DND-41 (cell line): Measurements from ENCODE around the gene SENP8.

Experiments
- ATAC-seq: fragments of 200-7000 bp; cut with Tn5 transposase; 3 replicates; pipeline ENCODE4 v1.9.1; 2021; ENCODE audit warnings: low read depth; ENCODE audit not compliant: insufficient read depth
- DNase-seq: peaks from one replicate; pipeline ENCODE4 v3.0.0-alpha.2; 2020
- H2AFZ ChIP-seq: 2 replicates; pipeline ENCODE4 v1.6.0; 2012; ENCODE audit warnings: low read depth, low read length
- H3K27ac ChIP-seq: 2 replicates; pipeline ENCODE4 v1.5.1; 2012; ENCODE audit warnings: low read length, inconsistent platforms
- H3K27me3 ChIP-seq: fragments of 200-600 bp; sonication (generic); 2 replicates; pipeline ENCODE4 v1.6.0; 2012; ENCODE audit warnings: low read length, mild to moderate bottlenecking, inconsistent platforms; ENCODE audit not compliant: insufficient read depth, poor library complexity
- H3K36me3 ChIP-seq: 2 replicates; pipeline ENCODE4 v1.5.1; 2012; ENCODE audit warnings: low read length, inconsistent platforms; ENCODE audit not compliant: insufficient read depth
- H3K4me1 ChIP-seq: 2 replicates; pipeline ENCODE4 v1.5.1; 2012; ENCODE audit warnings: mild to moderate bottlenecking, low read length; ENCODE audit not compliant: insufficient read depth
- H3K4me2 ChIP-seq: 2 replicates; pipeline ENCODE4 v1.6.0; 2012; ENCODE audit warnings: mild to moderate bottlenecking, moderate library complexity, low read length, inconsistent platforms; ENCODE audit not compliant: insufficient read depth
- H3K4me3 ChIP-seq, 2 experiments: fragments of 200-600 bp in 1 of 2; shearing (Covaris generic) in 1 of 2; 2 replicates each; pipeline ENCODE4 v1.5.1; 2012 to 2016; ENCODE audit warnings: inconsistent platforms in 2 of 2, low read length in 2 of 2, mild to moderate bottlenecking in 2 of 2, low read depth in 1 of 2, moderate library complexity in 1 of 2
- H3K79me2 ChIP-seq: 2 replicates; pipeline ENCODE4 v1.6.0; 2012; ENCODE audit warnings: low read length, inconsistent platforms; ENCODE audit not compliant: insufficient read depth
- H3K9ac ChIP-seq: 2 replicates; pipeline ENCODE4 v1.6.0; 2012; ENCODE audit warnings: low read depth, mild to moderate bottlenecking, inconsistent platforms, low read length, moderate library complexity
- H3K9me3 ChIP-seq: 2 replicates; pipeline ENCODE4 v1.5.1; 2012; ENCODE audit warnings: low read length, moderate library complexity, mild to moderate bottlenecking, inconsistent platforms; ENCODE audit not compliant: insufficient read depth, severe bottlenecking
- H4K20me1 ChIP-seq: 2 replicates; pipeline ENCODE4 v1.6.0; 2012; ENCODE audit warnings: low read length; ENCODE audit not compliant: insufficient read depth
- CTCF ChIP-seq: IDR thresholded peaks from 2 replicates; pipeline ENCODE4 v1.5.1; 2012; ENCODE audit warnings: borderline replicate concordance, low read length, moderate library complexity, mild to moderate bottlenecking; ENCODE audit not compliant: poor library complexity, severe bottlenecking; ENCODE audit errors: extremely low read depth
- EZH2 ChIP-seq: IDR thresholded peaks from 3 replicates; pipeline ENCODE4 v1.6.1; 2012; ENCODE audit warnings: borderline replicate concordance, low read depth, mild to moderate bottlenecking, moderate library complexity, low read length, inconsistent platforms; ENCODE audit not compliant: severe bottlenecking

The SENP8 gene

DNA sequence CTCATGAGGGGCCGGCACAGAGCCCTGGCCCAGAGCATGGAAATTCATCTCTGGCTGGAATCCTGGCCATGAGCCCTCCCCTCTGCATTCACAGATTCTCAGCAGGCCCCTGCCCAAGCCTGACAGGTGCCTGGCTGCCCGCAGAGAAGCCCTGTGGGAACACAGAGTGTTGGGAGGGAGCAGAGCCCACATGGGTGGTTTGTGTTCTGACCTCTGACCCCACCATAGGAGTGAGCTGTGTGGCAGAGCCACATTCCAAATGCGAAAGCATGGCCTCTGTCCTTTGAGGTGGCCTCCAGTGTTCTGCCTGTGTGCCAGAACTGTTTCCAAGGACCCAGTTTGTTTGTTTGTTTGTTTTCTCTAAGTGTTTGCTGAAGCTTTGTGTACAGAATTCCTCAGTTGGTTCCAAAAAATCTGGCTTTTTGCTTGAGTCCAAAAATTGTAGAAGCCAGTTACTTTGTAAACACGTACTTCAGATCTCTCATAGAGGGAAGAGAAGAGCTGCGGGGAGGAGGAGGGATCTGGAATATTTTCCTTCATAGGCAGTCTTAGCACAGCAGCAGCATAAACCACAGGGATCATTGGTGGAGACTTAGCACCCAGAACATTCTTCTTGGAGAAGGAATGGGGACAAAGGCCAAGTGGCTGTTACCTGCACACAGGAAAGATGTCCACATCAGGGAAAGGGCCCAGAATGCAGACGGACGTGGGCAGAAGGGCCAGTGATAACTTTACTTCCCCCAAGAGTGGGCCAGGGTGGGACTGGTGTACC is 43.3 kb downstream of the SENP8 start:
- Histone ChIP-seq H3K4me1 (no peaks in the 10 kb centered on the region), H3K79me2 (no peaks in the 10 kb centered on the region), H3K36me3 (no peaks in the 10 kb centered on the region), H3K9me3 (no peaks in the 10 kb centered on the region), H3K4me3 (no peak overlapping the region), H3K27ac (no peak overlapping the region), H3K27me3 (no peaks in the 10 kb centered on the region), H2AFZ (no peak overlapping the region), H4K20me1 (no peaks in the 10 kb centered on the region), H3K9ac (no peak overlapping the region), H3K4me2 (no peak overlapping the region)
- TF ChIP-seq EZH2 = no peak
- TF ChIP-seq CTCF = no peak
- no peak for DNase-seq
- ATAC-seq = no peak

- ATAC-seq = no peak
Observed at GRCh38 chr15:72162569-72162968, 44.4 kb downstream of the SENP8 start.

GRCh38 chr15:72163719-72164118 is 45.5 kb downstream of the SENP8 start:
- no peaks in the 10 kb centered on the region for H3K9me3 ChIP-seq
- no peak overlapping the region for H2AFZ ChIP-seq
- DNase-seq = no peak
- H3K27ac ChIP-seq = no peak overlapping the region
- no peak for ATAC-seq
- H3K4me3 ChIP-seq = no peak overlapping the region
- TF ChIP-seq EZH2 (no peak), CTCF (no peak)
- H3K4me2 ChIP-seq = no peak overlapping the region
- H3K4me1 ChIP-seq = peaks cover 10% of the 10 kb centered on the region
- no peak overlapping the region for H3K9ac ChIP-seq
- no peaks in the 10 kb centered on the region for H3K79me2 ChIP-seq
- H3K27me3 ChIP-seq = no peaks in the 10 kb centered on the region
- no peaks in the 10 kb centered on the region for H4K20me1 ChIP-seq
- H3K36me3 ChIP-seq = no peaks in the 10 kb centered on the region

More at GRCh38 chr15:72162569-72162968, 44.4 kb downstream of the SENP8 start:
- H3K4me2 ChIP-seq = no peak overlapping the region
- no peaks in the 10 kb centered on the region for H3K36me3 ChIP-seq
- DNase-seq = no peak
- H3K4me1 ChIP-seq = no peaks in the 10 kb centered on the region
- H3K27ac ChIP-seq = no peak overlapping the region
- H2AFZ ChIP-seq = no peak overlapping the region
- H3K9me3 ChIP-seq = no peaks in the 10 kb centered on the region
- no peaks in the 10 kb centered on the region for H4K20me1 ChIP-seq
- H3K79me2 ChIP-seq = no peaks in the 10 kb centered on the region
- TF ChIP-seq EZH2 (no peak), CTCF (no peak)
- H3K4me3 ChIP-seq = no peak overlapping the region
- H3K27me3 ChIP-seq = no peaks in the 10 kb centered on the region
- H3K9ac ChIP-seq = no peak overlapping the region
